Measurements from ENCODE around the gene MOB3B. TPM values are rescaled to one million over a fixed set of nuclear protein-coding genes. Genes with fewer than 3 reads are reported as not detected.
A peak's percentile ranks its signal among the peaks of the same experiment; 100 is the strongest.

Gene MOB3B
- polyA plus RNA-seq, 2 of the 4 experiments (the other 2 are of a cell fraction) = 6.0 to 6.4 TPM

GRCh38 chr9:27528076-27528885, 1.3 kb downstream of the MOB3B start:
- CTCF ChIA-PET = interaction anchor here (1.2 to 19.4 kb wide), 3 partner anchors 19 to 195 kb away, joined by 3 to 266 read pairs (median 20); no protein-coding TSS in a partner anchor
- Histone ChIP-seq H3K4me3 (peak overlapping the region; percentile 70), H3K4me2 (peak overlapping the region; percentile 86), H3K27ac (peak overlapping the region; percentile 74 to 86), H3K9me3 (no peaks in the 10 kb centered on the region), H3K4me1 (peaks cover 3% of the 10 kb centered on the region; the same call in 1 of the 3 replicates)
- POLR2A ChIA-PET = interaction anchor here (1.6 kb wide), 1 partner anchor 195 kb away, joined by 9 read pairs; no protein-coding TSS in a partner anchor
- ATAC-seq (peak in 1 of 2 experiments; percentile 26; a peak in 3 of 6 replicates), FAIRE-seq (no peak), DNase-seq (ENCODE audit: low read depth in 1 of 2, low spot score in 1 of 2) (no peak)
- TF ChIP-seq FOSB (CRISPR knock-in tag; IDR thresholded peaks at IDR 0.05) (no peak), JUN (IDR thresholded peaks at IDR 0.05) (no peak; a peak in 1 of 5 replicates), NFE2L2 (conservative IDR thresholded peaks at IDR 0.05; ENCODE audit: low read length) (no peak), NR3C1 (IDR thresholded peaks at IDR 0.05) (no peak), HOXA7 (CRISPR knock-in tag; IDR thresholded peaks at IDR 0.05) (no peak), ATOH8 (CRISPR knock-in tag; IDR thresholded peaks at IDR 0.05; ENCODE audit: low read depth) (no peak), RCOR1 (IDR thresholded peaks at IDR 0.05; ENCODE audit: low read depth, low read length) (no peak), PBX3 (IDR thresholded peaks at IDR 0.05) (no peak), TFCP2L1 (CRISPR knock-in tag; IDR thresholded peaks at IDR 0.05) (no peak), USF2 (IDR thresholded peaks at IDR 0.05) (no peak), ZSCAN20 (CRISPR knock-in tag; IDR thresholded peaks at IDR 0.05) (no peak), FOSL2 (IDR thresholded peaks at IDR 0.05) (no peak), FOSL2 (CRISPR knock-in tag; IDR thresholded peaks at IDR 0.05) (no peak), HES2 (IDR thresholded peaks at IDR 0.05) (no peak)
- 62% methylated on average over 42 of the region's 44 CpGs for WGBS (ENCODE audit: missing lambda C conversion rate)

GRCh38 chr9:27527702-27528075, 1.9 kb downstream of the MOB3B start:
- Histone ChIP-seq H3K4me2 (no peak overlapping the region; the same call in 2 of the 3 replicates), H3K4me3 (no peak overlapping the region), H3K4me1 (peaks cover 3% of the 10 kb centered on the region; the same call in 1 of the 3 replicates), H3K27ac (no peak overlapping the region; a peak in 1 of 6 replicates), H3K9me3 (no peaks in the 10 kb centered on the region)
- CTCF ChIA-PET = interaction anchor here (1.2 to 19.4 kb wide), 2 partner anchors 20 to 194 kb away, joined by 3 to 266 read pairs; no protein-coding TSS in a partner anchor
- DNase-seq (ENCODE audit: low read depth in 1 of 2, low spot score in 1 of 2) (no peak), FAIRE-seq (no peak), ATAC-seq (no peak)
- 94% methylated on average over 8 of the region's 8 CpGs for WGBS (ENCODE audit: missing lambda C conversion rate)
- POLR2A ChIA-PET = no interaction called here
- TF ChIP-seq MAFK (IDR thresholded peaks at IDR 0.05; ENCODE audit: partially characterized antibody) = no peak
- no peak for TF ChIP-seq HEYL (CRISPR knock-in tag; IDR thresholded peaks at IDR 0.05)
- TF ChIP-seq PBX3 (IDR thresholded peaks at IDR 0.05) = no peak
- no peak for TF ChIP-seq TP53 (CRISPR knock-in tag; IDR thresholded peaks at IDR 0.05)
- TF ChIP-seq HOXA7 (CRISPR knock-in tag; IDR thresholded peaks at IDR 0.05) = no peak
- TF ChIP-seq USF2 (IDR thresholded peaks at IDR 0.05) = no peak
- TF ChIP-seq GATA3 (IDR thresholded peaks at IDR 0.05; ENCODE audit: borderline replicate concordance) = no peak
- no peak for TF ChIP-seq CBX2 (IDR thresholded peaks at IDR 0.05; ENCODE audit: borderline replicate concordance, low read depth)
- TF ChIP-seq FOSL2 (IDR thresholded peaks at IDR 0.05) = no peak
- no peak for TF ChIP-seq FOSL2 (CRISPR knock-in tag; IDR thresholded peaks at IDR 0.05)
- no peak for TF ChIP-seq KDM1A (IDR thresholded peaks at IDR 0.05; ENCODE audit: low read depth)
